Measurements from ENCODE around the gene SLC25A40.
"Not testable (repeated sequence)": the region's sequence is repeated elsewhere in the genome, so short reads cannot be mapped to it uniquely, and the experiment has no call there.

SLC25A40 gene

GRCh38 chr7:87833130-87833529 lies 43.0 kb downstream of the SLC25A40 start:
- Histone ChIP-seq H3K79me2 (ENCODE audit: insufficient read depth, low read length) (no peaks in the 10 kb centered on the region), H3K27me3 (ENCODE audit: insufficient read depth, low read length) (no peaks in the 10 kb centered on the region), H3K27ac (ENCODE audit: low read depth, low read length, poor library complexity, severe bottlenecking) (no peak overlapping the region), H3K36me3 (ENCODE audit: insufficient read depth, low read length) (peaks cover 15% of the 10 kb centered on the region), H3K4me3 (ENCODE audit: low read depth, low read length, poor library complexity, severe bottlenecking) (no peak overlapping the region), H3F3A (ENCODE audit: insufficient read depth, low read length) (no peaks in the 10 kb centered on the region; the same call in 1 of the 2 replicates), H3K4me1 (ENCODE audit: insufficient read depth, low read length, severe bottlenecking) (no peaks in the 10 kb centered on the region), H4K20me1 (ENCODE audit: insufficient read depth, low read length) (no peaks in the 10 kb centered on the region), H3K9me2 (ENCODE audit: low read depth, low read length) (no peaks in the 10 kb centered on the region), H2AFZ (ENCODE audit: low read length) (no peak overlapping the region), H3K9me3 (ENCODE audit: low read length) (no peaks in the 10 kb centered on the region), H3K9ac (ENCODE audit: low read length) (no peak overlapping the region), H3K4me2 (ENCODE audit: low read length) (no peak overlapping the region)
- TF ChIP-seq EZH2 (IDR thresholded peaks at IDR 0.05; ENCODE audit: borderline replicate concordance, low read length) (no peak), CTCF (IDR thresholded peaks at IDR 0.05; ENCODE audit: low read length) (no peak)

- Histone ChIP-seq H3K4me2 (ENCODE audit: low read length) (no peak overlapping the region), H3K4me1 (ENCODE audit: insufficient read depth, low read length, severe bottlenecking) (no peaks in the 10 kb centered on the region), H3K27ac (ENCODE audit: low read depth, low read length, poor library complexity, severe bottlenecking) (no peak overlapping the region), H3K9ac (ENCODE audit: low read length) (no peak overlapping the region), H3F3A (ENCODE audit: insufficient read depth, low read length) (no peaks in the 10 kb centered on the region), H2AFZ (ENCODE audit: low read length) (no peak overlapping the region), H3K4me3 (ENCODE audit: low read depth, low read length, poor library complexity, severe bottlenecking) (no peak overlapping the region), H4K20me1 (ENCODE audit: insufficient read depth, low read length) (no peaks in the 10 kb centered on the region), H3K9me2 (ENCODE audit: low read depth, low read length) (no peaks in the 10 kb centered on the region), H3K79me2 (ENCODE audit: insufficient read depth, low read length) (no peaks in the 10 kb centered on the region), H3K36me3 (ENCODE audit: insufficient read depth, low read length) (peaks cover 15% of the 10 kb centered on the region), H3K9me3 (ENCODE audit: low read length) (peaks cover 8% of the 10 kb centered on the region), H3K27me3 (ENCODE audit: insufficient read depth, low read length) (no peaks in the 10 kb centered on the region)
- TF ChIP-seq CTCF (IDR thresholded peaks at IDR 0.05; ENCODE audit: low read length) = no peak
- TF ChIP-seq EZH2 (IDR thresholded peaks at IDR 0.05; ENCODE audit: borderline replicate concordance, low read length) = no peak
Measured at GRCh38 chr7:87831097-87831496, 45.1 kb downstream of the SLC25A40 start.

DNA sequence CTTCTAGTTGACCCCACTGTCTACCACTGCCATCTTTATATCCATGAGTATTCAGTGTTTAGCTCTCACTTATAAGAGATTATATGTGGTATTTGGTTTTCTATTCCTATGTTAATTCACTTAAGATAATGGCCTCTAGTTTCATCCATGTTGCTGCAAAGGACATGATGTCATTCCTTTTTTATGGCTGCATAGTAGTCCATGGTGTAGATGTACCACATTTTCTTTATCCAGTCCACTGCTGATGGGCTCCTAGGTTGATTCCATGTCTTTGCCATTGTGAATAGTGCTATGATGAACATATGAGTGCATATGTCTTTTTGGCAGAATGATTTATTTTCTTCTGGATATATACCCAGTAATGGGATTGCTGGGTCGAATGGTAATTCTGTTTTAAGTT lies 47.8 kb downstream of the SLC25A40 start:
- H3K9me2 ChIP-seq (ENCODE audit: low read depth, low read length); H2AFZ ChIP-seq (ENCODE audit: low read length); H3K4me2 ChIP-seq (ENCODE audit: low read length); H3K36me3 ChIP-seq (ENCODE audit: insufficient read depth, low read length); H3F3A ChIP-seq (ENCODE audit: insufficient read depth, low read length); H4K20me1 ChIP-seq (ENCODE audit: insufficient read depth, low read length); H3K27ac ChIP-seq (ENCODE audit: low read depth, low read length, poor library complexity, severe bottlenecking); H3K4me3 ChIP-seq (ENCODE audit: low read depth, low read length, poor library complexity, severe bottlenecking); H3K79me2 ChIP-seq (ENCODE audit: insufficient read depth, low read length); H3K4me1 ChIP-seq (ENCODE audit: insufficient read depth, low read length, severe bottlenecking); H3K9ac ChIP-seq (ENCODE audit: low read length); H3K27me3 ChIP-seq (ENCODE audit: insufficient read depth, low read length): not testable (repeated sequence)
- H3K9me3 ChIP-seq (ENCODE audit: low read length) = peaks cover 15% of the 10 kb centered on the region

DNA sequence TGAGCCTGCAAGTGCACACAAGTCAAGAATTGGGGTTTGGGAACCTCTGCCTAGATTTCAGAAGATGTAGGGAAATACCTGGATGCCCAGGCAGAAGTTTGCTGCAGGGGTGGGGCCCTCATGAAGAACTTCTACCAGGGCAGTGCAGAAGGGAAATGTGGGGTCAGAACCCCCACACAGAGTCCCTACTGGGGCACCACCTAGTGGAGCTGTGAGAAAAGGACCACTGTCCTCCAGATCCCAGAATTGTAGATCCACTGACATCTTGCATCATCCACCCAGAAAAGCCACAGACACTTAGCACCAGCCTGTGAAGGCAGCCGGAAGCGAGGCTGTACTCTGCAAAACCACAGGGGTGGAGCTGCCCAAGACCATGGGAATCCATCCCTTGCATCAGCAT lies 50.8 kb downstream of the SLC25A40 start:
- H4K20me1 ChIP-seq (ENCODE audit: insufficient read depth, low read length); H3K9ac ChIP-seq (ENCODE audit: low read length); H3K79me2 ChIP-seq (ENCODE audit: insufficient read depth, low read length); H3K4me1 ChIP-seq (ENCODE audit: insufficient read depth, low read length, severe bottlenecking); H3K27me3 ChIP-seq (ENCODE audit: insufficient read depth, low read length); H3F3A ChIP-seq (ENCODE audit: insufficient read depth, low read length); H3K36me3 ChIP-seq (ENCODE audit: insufficient read depth, low read length); H2AFZ ChIP-seq (ENCODE audit: low read length); H3K27ac ChIP-seq (ENCODE audit: low read depth, low read length, poor library complexity, severe bottlenecking); H3K4me2 ChIP-seq (ENCODE audit: low read length); H3K9me2 ChIP-seq (ENCODE audit: low read depth, low read length); H3K4me3 ChIP-seq (ENCODE audit: low read depth, low read length, poor library complexity, severe bottlenecking): not testable (repeated sequence)
- peaks cover 15% of the 10 kb centered on the region for H3K9me3 ChIP-seq (ENCODE audit: low read length)

DNA sequence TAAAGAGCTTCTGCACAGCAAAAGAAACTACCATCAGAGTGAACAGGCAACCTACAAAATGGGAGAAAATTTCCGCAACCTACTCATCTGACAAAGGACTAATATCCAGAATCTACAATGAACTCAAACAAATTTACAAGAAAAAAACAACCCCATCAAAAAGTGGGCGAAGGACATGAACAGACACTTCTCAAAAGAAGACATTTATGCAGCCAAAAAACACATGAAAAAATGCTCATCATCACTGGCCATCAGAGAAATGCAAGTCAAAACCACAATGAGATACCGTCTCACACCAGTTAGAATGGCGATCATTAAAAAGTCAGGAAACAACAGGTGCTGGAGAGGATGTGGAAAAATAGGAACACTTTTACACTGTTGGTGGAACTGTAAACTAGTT lies 54.1 kb downstream of the SLC25A40 start:
- not testable (repeated sequence) for H2AFZ ChIP-seq (ENCODE audit: low read length); H3F3A ChIP-seq (ENCODE audit: insufficient read depth, low read length); H3K27me3 ChIP-seq (ENCODE audit: insufficient read depth, low read length); H3K4me1 ChIP-seq (ENCODE audit: insufficient read depth, low read length, severe bottlenecking); H3K27ac ChIP-seq (ENCODE audit: low read depth, low read length, poor library complexity, severe bottlenecking); H3K9me2 ChIP-seq (ENCODE audit: low read depth, low read length); H3K4me3 ChIP-seq (ENCODE audit: low read depth, low read length, poor library complexity, severe bottlenecking); H3K9ac ChIP-seq (ENCODE audit: low read length); H3K4me2 ChIP-seq (ENCODE audit: low read length); H3K36me3 ChIP-seq (ENCODE audit: insufficient read depth, low read length); H3K79me2 ChIP-seq (ENCODE audit: insufficient read depth, low read length); H4K20me1 ChIP-seq (ENCODE audit: insufficient read depth, low read length)
- H3K9me3 ChIP-seq (ENCODE audit: low read length) = peaks cover 15% of the 10 kb centered on the region
